ENCODE results near the gene STRADB.
"Not testable (repeated sequence)": the region's sequence is repeated elsewhere in the genome, so short reads cannot be mapped to it uniquely, and the experiment has no call there.

Gene STRADB

DNA sequence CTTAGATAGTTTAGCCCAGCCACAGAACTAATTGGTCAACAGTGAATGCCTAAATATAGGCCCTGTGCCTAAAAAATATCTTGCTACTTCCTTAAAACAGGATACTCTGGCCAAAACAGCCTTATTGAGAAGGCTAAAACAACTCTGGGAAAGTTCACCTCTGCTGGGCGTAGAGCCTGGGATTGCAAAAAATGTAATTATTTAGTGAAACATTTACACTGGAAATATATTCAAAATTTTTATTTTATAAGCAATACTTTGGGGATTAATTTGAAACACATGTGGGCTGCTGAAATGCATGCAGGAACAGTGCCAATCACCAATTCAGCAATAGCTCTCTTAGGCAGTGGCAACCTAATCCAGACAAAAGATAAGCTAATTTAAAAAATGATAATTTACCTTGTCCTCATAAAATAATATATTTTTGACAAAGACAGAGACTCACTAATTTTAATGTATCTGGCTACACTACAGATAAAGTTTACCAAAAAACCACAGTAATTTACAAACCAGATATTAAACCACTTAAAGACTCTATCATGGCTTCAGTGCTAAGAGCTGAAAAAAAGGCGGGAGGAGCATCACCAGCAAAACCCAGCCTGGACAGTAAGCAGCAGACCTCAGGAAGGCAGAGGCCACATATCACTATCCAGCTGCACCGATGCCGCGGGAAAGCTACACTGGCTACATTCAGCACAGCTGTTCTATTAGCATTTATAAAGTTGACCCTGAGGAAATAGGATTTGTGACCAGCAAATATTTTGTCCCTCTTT, 18.7 kb upstream of the STRADB start:
- TF ChIP-seq, protein P1, sequence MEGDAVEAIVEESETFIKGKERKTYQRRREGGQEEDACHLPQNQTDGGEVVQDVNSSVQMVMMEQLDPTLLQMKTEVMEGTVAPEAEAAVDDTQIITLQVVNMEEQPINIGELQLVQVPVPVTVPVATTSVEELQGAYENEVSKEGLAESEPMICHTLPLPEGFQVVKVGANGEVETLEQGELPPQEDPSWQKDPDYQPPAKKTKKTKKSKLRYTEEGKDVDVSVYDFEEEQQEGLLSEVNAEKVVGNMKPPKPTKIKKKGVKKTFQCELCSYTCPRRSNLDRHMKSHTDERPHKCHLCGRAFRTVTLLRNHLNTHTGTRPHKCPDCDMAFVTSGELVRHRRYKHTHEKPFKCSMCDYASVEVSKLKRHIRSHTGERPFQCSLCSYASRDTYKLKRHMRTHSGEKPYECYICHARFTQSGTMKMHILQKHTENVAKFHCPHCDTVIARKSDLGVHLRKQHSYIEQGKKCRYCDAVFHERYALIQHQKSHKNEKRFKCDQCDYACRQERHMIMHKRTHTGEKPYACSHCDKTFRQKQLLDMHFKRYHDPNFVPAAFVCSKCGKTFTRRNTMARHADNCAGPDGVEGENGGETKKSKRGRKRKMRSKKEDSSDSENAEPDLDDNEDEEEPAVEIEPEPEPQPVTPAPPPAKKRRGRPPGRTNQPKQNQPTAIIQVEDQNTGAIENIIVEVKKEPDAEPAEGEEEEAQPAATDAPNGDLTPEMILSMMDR (IDR thresholded peaks at IDR 0.05; ENCODE audit: extremely low read depth, missing control alignments) = no peak
- DNase-seq (ENCODE audit: low spot score) = no peak

DNA sequence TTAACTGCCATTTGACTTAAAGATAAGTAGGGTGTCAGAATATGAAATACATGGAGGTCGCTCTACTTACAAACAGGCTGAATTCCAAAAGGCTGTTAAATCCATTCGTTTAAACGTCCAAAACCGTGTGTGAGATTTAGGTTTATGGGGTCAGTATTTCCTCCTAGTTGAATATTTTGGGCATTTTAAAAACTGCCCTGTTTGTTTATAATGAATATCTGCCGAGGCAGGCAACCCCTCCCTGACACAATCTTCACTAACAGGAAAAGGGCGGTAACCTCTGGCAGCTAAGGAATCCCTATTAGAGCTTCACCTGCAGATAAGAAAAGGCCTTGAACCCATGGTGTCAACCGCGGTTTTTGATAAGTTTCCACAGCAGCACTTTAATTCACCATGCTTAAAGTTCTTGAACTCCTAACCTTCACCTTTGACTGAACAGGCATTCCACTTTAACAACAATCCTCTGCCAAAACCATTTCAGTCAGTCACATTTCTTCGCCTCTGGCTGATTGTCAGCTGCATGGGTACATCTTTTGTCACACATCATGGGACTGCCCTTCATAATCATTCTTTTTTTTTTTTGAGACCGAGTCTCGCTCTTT, 18.0 kb upstream of the STRADB start:
- DNase-seq (ENCODE audit: low spot score) = no peak

GRCh38 chr2:201436141-201436540, 15.4 kb upstream of the STRADB start:
- TF ChIP-seq, protein P1 (IDR thresholded peaks at IDR 0.05; ENCODE audit: extremely low read depth, missing control alignments) = no peak
- no peak for DNase-seq (ENCODE audit: low spot score)

More for the DNA sequence above, 18.0 kb upstream of the STRADB start:
- TF ChIP-seq, protein P1 (IDR thresholded peaks at IDR 0.05; ENCODE audit: extremely low read depth, missing control alignments) = no peak

- not testable (repeated sequence) for DNase-seq (ENCODE audit: low spot score)
These were observed 12.1 kb upstream of the STRADB start for GRCh38 chr2:201439336-201439922.

- TF ChIP-seq, protein P1 (IDR thresholded peaks at IDR 0.05; ENCODE audit: extremely low read depth, missing control alignments) = no peak
- no peak for DNase-seq (ENCODE audit: low spot score)
These were observed 11.4 kb upstream of the STRADB start for GRCh38 chr2:201440182-201440581.

DNA sequence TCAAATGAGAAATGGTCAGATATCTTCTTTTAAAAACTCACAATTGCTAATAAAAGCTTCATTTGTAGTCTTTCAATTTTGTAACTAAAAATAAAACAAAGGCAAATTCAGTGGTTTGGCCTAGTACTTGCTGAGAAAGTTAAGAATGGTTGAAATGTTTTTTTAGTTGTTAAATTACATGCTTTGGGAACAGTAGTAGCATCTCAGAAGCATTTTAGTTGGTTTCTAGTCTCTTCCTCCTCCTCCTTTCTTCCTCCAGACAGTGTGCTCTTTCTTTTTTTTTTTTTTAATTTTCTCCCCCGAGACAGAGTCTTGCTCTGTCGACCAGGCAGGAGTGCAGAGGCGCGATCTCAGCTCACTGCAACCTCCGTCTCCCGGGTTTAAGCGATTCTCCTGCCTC, 10.1 kb upstream of the STRADB start:
- DNase-seq (ENCODE audit: low spot score) = no peak
- TF ChIP-seq, protein P1 (IDR thresholded peaks at IDR 0.05; ENCODE audit: extremely low read depth, missing control alignments) = no peak

- no peak for DNase-seq (ENCODE audit: low spot score)
- TF ChIP-seq, protein P1 (IDR thresholded peaks at IDR 0.05; ENCODE audit: extremely low read depth, missing control alignments) = no peak
These were observed 6.6 kb upstream of the STRADB start for GRCh38 chr2:201444746-201445465.
